Dendritic cell treated with granulocyte-macrophage colony-stimulating factor and Interleukin-4, amounts not matched to agents 40 ng/mL and 50 ng/mL, for 4 days (primary cell): ENCODE results near the gene DENND4A.
A peak's percentile ranks its signal among the peaks of the same experiment; 100 is the strongest.
"Not testable (repeated sequence)": the region's sequence is repeated elsewhere in the genome, so short reads cannot be mapped to it uniquely, and the experiment has no call there.

Experiments used
- H3K27ac Mint-ChIP-seq: one replicate; pipeline ENCODE4 v1.8.0; 2022; ENCODE audit warnings: mild to moderate bottlenecking, mixed read lengths
- H3K27me3 Mint-ChIP-seq: one replicate; pipeline ENCODE4 v1.8.0; 2022; ENCODE audit warnings: mild to moderate bottlenecking, mixed read lengths
- H3K36me3 Mint-ChIP-seq: one replicate; pipeline ENCODE4 v1.8.0; 2022; ENCODE audit warnings: low read depth, mixed read lengths
- H3K4me1 Mint-ChIP-seq: one replicate; pipeline ENCODE4 v1.8.0; 2022; ENCODE audit warnings: low read depth, mixed read lengths
- H3K4me3 Mint-ChIP-seq: one replicate; pipeline ENCODE4 v1.8.0; 2022; ENCODE audit warnings: mild to moderate bottlenecking, moderate library complexity, mixed read lengths
- H3K9me3 Mint-ChIP-seq: one replicate; pipeline ENCODE4 v1.8.0; 2022; ENCODE audit warnings: mixed read lengths
- intact Hi-C: fragments of 100-400 bp; cut with micrococcal nuclease; formaldehyde crosslinking; loops from one replicate; pipeline ENCODE4 v1.15.0; 2022

Gene DENND4A

GRCh38 chr15:65789759-65790425 lies 2.2 kb downstream of the DENND4A start:
- peaks cover 25% of the 10 kb centered on the region for H3K4me1 Mint-ChIP-seq
- peak overlapping the region; percentile 37 for H3K4me3 Mint-ChIP-seq
- H3K27me3 Mint-ChIP-seq = no peaks in the 10 kb centered on the region
- H3K9me3 Mint-ChIP-seq = no peaks in the 10 kb centered on the region
- peaks cover 22% of the 10 kb centered on the region for H3K36me3 Mint-ChIP-seq
- H3K27ac Mint-ChIP-seq = no peak overlapping the region
- intact Hi-C loops = loop anchor here (5.0 kb wide), 1 partner anchor 42 kb away; no protein-coding TSS in a partner anchor

GRCh38 chr15:65789105-65789504 lies 3.0 kb downstream of the DENND4A start:
- Mint-ChIP-seq H3K4me1 (peaks cover 26% of the 10 kb centered on the region), H3K36me3 (peaks cover 27% of the 10 kb centered on the region), H3K9me3 (no peaks in the 10 kb centered on the region), H3K27me3 (no peaks in the 10 kb centered on the region), H3K27ac (no peak overlapping the region), H3K4me3 (no peak overlapping the region)
- intact Hi-C loops = no loop called here

GRCh38 chr15:65787260-65787659 lies 4.8 kb downstream of the DENND4A start:
- H3K27me3 Mint-ChIP-seq = no peaks in the 10 kb centered on the region
- peak overlapping the region; percentile 49 for H3K4me3 Mint-ChIP-seq
- H3K9me3 Mint-ChIP-seq = no peaks in the 10 kb centered on the region
- intact Hi-C loops = no loop called here
- H3K27ac Mint-ChIP-seq = peak overlapping the region; percentile 68
- peaks cover 34% of the 10 kb centered on the region for H3K4me1 Mint-ChIP-seq
- peaks cover 33% of the 10 kb centered on the region for H3K36me3 Mint-ChIP-seq

GRCh38 chr15:65785151-65785550 lies 6.9 kb downstream of the DENND4A start:
- H3K4me1 Mint-ChIP-seq = peaks cover 33% of the 10 kb centered on the region
- no peak overlapping the region for H3K4me3 Mint-ChIP-seq
- intact Hi-C loops = no loop called here

GRCh38 chr15:65783872-65784271 lies 8.2 kb downstream of the DENND4A start:
- peaks cover 19% of the 10 kb centered on the region for H3K36me3 Mint-ChIP-seq
- H3K4me1 Mint-ChIP-seq = peaks cover 22% of the 10 kb centered on the region
- no peak overlapping the region for H3K4me3 Mint-ChIP-seq
- H3K27me3 Mint-ChIP-seq = no peaks in the 10 kb centered on the region
- no peaks in the 10 kb centered on the region for H3K9me3 Mint-ChIP-seq
- intact Hi-C loops = no loop called here
- peak overlapping the region; percentile 30 for H3K27ac Mint-ChIP-seq

More at GRCh38 chr15:65785151-65785550, 6.9 kb downstream of the DENND4A start:
- H3K9me3 Mint-ChIP-seq = no peaks in the 10 kb centered on the region
- peaks cover 19% of the 10 kb centered on the region for H3K36me3 Mint-ChIP-seq
- H3K27me3 Mint-ChIP-seq = no peaks in the 10 kb centered on the region
- no peak overlapping the region for H3K27ac Mint-ChIP-seq

- peaks cover 22% of the 10 kb centered on the region for H3K4me1 Mint-ChIP-seq
- no peak overlapping the region for H3K27ac Mint-ChIP-seq
- peaks cover 19% of the 10 kb centered on the region for H3K36me3 Mint-ChIP-seq
- no peaks in the 10 kb centered on the region for H3K9me3 Mint-ChIP-seq
- H3K27me3 Mint-ChIP-seq = no peaks in the 10 kb centered on the region
- intact Hi-C loops = no loop called here
- no peak overlapping the region for H3K4me3 Mint-ChIP-seq
These were observed 10.0 kb downstream of the DENND4A start for GRCh38 chr15:65782096-65782495.

GRCh38 chr15:65778701-65779100 lies 13.4 kb downstream of the DENND4A start:
- Mint-ChIP-seq H3K27ac (peak overlapping the region; percentile 22), H3K4me1 (peaks cover 32% of the 10 kb centered on the region)
- H3K36me3 Mint-ChIP-seq, H3K9me3 Mint-ChIP-seq, H3K4me3 Mint-ChIP-seq, H3K27me3 Mint-ChIP-seq: not testable (repeated sequence)
- intact Hi-C loops = loop anchor here (5.0 kb wide), 2 partner anchors 64 to 79 kb away; no protein-coding TSS in a partner anchor

- intact Hi-C loops = loop anchor here (5.0 kb wide), 2 partner anchors 64 to 79 kb away; no protein-coding TSS in a partner anchor
- no peak overlapping the region for H3K4me3 Mint-ChIP-seq
- peak overlapping the region; percentile 22 for H3K27ac Mint-ChIP-seq
- peaks cover 32% of the 10 kb centered on the region for H3K4me1 Mint-ChIP-seq
- no peaks in the 10 kb centered on the region for H3K9me3 Mint-ChIP-seq
- H3K36me3 Mint-ChIP-seq = peaks cover 11% of the 10 kb centered on the region
- H3K27me3 Mint-ChIP-seq = no peaks in the 10 kb centered on the region
These were observed 13.8 kb downstream of the DENND4A start for GRCh38 chr15:65778269-65778668.

GRCh38 chr15:65777843-65778242 lies 14.2 kb downstream of the DENND4A start:
- H3K9me3 Mint-ChIP-seq = no peaks in the 10 kb centered on the region
- peaks cover 30% of the 10 kb centered on the region for H3K4me1 Mint-ChIP-seq
- peaks cover 10% of the 10 kb centered on the region for H3K36me3 Mint-ChIP-seq
- no peaks in the 10 kb centered on the region for H3K27me3 Mint-ChIP-seq
- H3K4me3 Mint-ChIP-seq = no peak overlapping the region
- peak overlapping the region; percentile 87 for H3K27ac Mint-ChIP-seq
- intact Hi-C loops = loop anchor here (5.0 kb wide), 2 partner anchors 64 to 79 kb away; no protein-coding TSS in a partner anchor

- peak overlapping the region; percentile 67 for H3K4me3 Mint-ChIP-seq
- H3K27ac Mint-ChIP-seq = peak overlapping the region; percentile 87
- H3K36me3 Mint-ChIP-seq = peaks cover 12% of the 10 kb centered on the region
- H3K9me3 Mint-ChIP-seq = no peaks in the 10 kb centered on the region
- peaks cover 33% of the 10 kb centered on the region for H3K4me1 Mint-ChIP-seq
- intact Hi-C loops = loop anchor here (5.0 kb wide), 2 partner anchors 65 to 80 kb away; no protein-coding TSS in a partner anchor
- H3K27me3 Mint-ChIP-seq = no peaks in the 10 kb centered on the region
These were observed 15.0 kb downstream of the DENND4A start for GRCh38 chr15:65777053-65777452.

GRCh38 chr15:65773386-65774111 lies 18.5 kb downstream of the DENND4A start:
- no peak overlapping the region for H3K4me3 Mint-ChIP-seq
- intact Hi-C loops = no loop called here
- no peaks in the 10 kb centered on the region for H3K27me3 Mint-ChIP-seq
- peaks cover 24% of the 10 kb centered on the region for H3K36me3 Mint-ChIP-seq
- peaks cover 43% of the 10 kb centered on the region for H3K4me1 Mint-ChIP-seq
- H3K9me3 Mint-ChIP-seq = no peaks in the 10 kb centered on the region
- H3K27ac Mint-ChIP-seq = no peak overlapping the region

- H3K9me3 Mint-ChIP-seq = no peaks in the 10 kb centered on the region
- H3K4me3 Mint-ChIP-seq = no peak overlapping the region
- intact Hi-C loops = no loop called here
- no peak overlapping the region for H3K27ac Mint-ChIP-seq
- H3K27me3 Mint-ChIP-seq = no peaks in the 10 kb centered on the region
- H3K4me1 Mint-ChIP-seq = peaks cover 48% of the 10 kb centered on the region
- peaks cover 30% of the 10 kb centered on the region for H3K36me3 Mint-ChIP-seq
These were observed 19.2 kb downstream of the DENND4A start for GRCh38 chr15:65772930-65773329.

GRCh38 chr15:65771870-65772269 lies 20.2 kb downstream of the DENND4A start:
- peaks cover 41% of the 10 kb centered on the region for H3K4me1 Mint-ChIP-seq
- no peak overlapping the region for H3K4me3 Mint-ChIP-seq
- H3K36me3 Mint-ChIP-seq = peaks cover 31% of the 10 kb centered on the region
- intact Hi-C loops = no loop called here
- H3K27me3 Mint-ChIP-seq = no peaks in the 10 kb centered on the region
- H3K9me3 Mint-ChIP-seq = no peaks in the 10 kb centered on the region
- no peak overlapping the region for H3K27ac Mint-ChIP-seq

GRCh38 chr15:65769482-65769881 lies 22.6 kb downstream of the DENND4A start:
- H3K4me3 Mint-ChIP-seq = no peak overlapping the region
- peaks cover 36% of the 10 kb centered on the region for H3K4me1 Mint-ChIP-seq
- no peaks in the 10 kb centered on the region for H3K27me3 Mint-ChIP-seq
- intact Hi-C loops = no loop called here
- peaks cover 36% of the 10 kb centered on the region for H3K36me3 Mint-ChIP-seq
- no peaks in the 10 kb centered on the region for H3K9me3 Mint-ChIP-seq
- H3K27ac Mint-ChIP-seq = no peak overlapping the region
